K562 treated with DMSO at 1 percent for 24 hours (cell line): ENCODE measurements around the gene RASSF10. TPM values are rescaled to one million over a fixed set of nuclear protein-coding genes. Genes with fewer than 3 reads are reported as not detected.

Source experiments
- total RNA-seq: library from RNA; unstranded; fragments of 300-600 nt; gene quantifications from 2 replicates; pipeline ENCODE4 v1.2.3, GENCODE V29; 2022; ENCODE audit warnings: low read depth; ENCODE audit not compliant: insufficient read depth

Gene RASSF10
- not detected in 2 replicates for total RNA-seq

DNA sequence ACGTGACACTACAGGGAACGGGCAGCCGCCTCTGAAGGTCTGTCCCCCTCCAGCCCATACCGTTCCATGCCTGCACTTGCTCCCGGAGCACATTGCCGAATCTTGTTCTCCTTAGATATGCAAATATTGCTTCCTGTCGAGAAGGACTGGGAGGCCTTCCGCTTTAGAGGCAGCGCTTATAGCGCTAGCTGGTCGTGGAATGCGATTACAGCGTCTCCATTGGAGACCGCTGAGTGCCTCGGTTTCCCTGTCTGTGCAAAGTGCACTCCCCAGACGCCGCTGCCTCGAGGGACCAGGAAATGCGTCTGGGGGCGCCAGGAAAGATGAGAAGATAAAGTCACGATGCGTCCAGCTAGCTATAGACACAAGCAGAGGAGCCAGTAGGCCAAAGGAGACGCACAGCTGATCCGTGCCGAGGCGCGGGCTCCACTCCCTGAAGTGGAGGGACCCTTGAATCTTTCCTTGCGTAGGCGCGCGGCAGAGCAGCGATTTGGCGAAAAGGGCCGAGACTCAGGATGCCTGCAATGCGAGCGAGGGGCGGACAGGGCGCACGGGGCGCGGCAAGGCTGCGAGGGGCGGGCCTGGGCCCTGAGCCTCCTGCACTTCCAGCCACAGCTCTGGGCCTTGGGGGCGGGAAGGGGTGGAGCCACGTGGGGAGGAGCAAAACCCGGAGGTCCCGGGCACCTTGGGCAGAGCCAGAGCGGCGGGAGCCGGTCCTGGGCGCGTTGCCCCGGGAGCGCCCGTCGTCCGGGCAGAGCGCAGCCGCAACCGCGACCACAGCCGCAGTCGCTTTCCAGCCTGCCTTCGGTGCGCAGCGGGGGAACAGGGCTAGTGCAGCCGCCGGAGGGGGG is at the start of gene RASSF10:
RASSF10 (plus strand) TSS at position 692 of the 851 bp plus-strand sequence. CDS start 261 bp downstream, outside the sequence.

